ENCODE data around the gene CCNB1. TPM values are rescaled to one million over a fixed set of nuclear protein-coding genes. Genes with fewer than 3 reads are reported as not detected.
A peak's percentile ranks its signal among the peaks of the same experiment; 100 is the strongest.

Gene CCNB1
- total and polyA plus RNA-seq, 8 donors: 8.9 to 146 (median 70.2) TPM

DNA sequence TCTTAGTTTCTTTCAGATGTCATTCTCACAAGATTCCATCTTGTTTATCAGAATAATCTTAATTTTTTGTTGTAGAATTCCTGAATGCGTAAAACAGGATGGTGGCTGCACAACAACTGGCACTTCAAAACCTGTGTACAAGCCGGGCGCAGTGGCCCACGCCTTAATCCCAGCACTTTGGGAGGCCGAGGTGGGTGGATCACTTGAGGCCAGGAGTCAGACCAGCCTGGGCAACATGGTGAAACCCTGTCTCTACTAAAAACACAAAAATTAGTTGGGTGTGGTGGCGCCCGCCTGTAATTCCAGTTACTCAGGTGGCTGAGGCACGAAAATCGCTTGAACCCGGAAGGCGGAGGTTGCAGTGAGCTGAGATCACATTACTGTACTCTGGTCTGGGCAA is 10.5 kb upstream of the CCNB1 start:
- Histone ChIP-seq H3K27me3 (no peaks in the 10 kb centered on the region), H3K4me3 (no peak overlapping the region), H3K36me3 (no peaks in the 10 kb centered on the region), H3K4me1 (no peaks in the 10 kb centered on the region), H3K9me3 (no peaks in the 10 kb centered on the region), H3K27ac (no peak overlapping the region)
- ATAC-seq (no peak), DNase-seq (no peak)
- intact Hi-C loops (cut with DNase I): no loop called here
- TF ChIP-seq, protein P1, sequence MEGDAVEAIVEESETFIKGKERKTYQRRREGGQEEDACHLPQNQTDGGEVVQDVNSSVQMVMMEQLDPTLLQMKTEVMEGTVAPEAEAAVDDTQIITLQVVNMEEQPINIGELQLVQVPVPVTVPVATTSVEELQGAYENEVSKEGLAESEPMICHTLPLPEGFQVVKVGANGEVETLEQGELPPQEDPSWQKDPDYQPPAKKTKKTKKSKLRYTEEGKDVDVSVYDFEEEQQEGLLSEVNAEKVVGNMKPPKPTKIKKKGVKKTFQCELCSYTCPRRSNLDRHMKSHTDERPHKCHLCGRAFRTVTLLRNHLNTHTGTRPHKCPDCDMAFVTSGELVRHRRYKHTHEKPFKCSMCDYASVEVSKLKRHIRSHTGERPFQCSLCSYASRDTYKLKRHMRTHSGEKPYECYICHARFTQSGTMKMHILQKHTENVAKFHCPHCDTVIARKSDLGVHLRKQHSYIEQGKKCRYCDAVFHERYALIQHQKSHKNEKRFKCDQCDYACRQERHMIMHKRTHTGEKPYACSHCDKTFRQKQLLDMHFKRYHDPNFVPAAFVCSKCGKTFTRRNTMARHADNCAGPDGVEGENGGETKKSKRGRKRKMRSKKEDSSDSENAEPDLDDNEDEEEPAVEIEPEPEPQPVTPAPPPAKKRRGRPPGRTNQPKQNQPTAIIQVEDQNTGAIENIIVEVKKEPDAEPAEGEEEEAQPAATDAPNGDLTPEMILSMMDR (IDR thresholded peaks at IDR 0.05): no peak

DNA sequence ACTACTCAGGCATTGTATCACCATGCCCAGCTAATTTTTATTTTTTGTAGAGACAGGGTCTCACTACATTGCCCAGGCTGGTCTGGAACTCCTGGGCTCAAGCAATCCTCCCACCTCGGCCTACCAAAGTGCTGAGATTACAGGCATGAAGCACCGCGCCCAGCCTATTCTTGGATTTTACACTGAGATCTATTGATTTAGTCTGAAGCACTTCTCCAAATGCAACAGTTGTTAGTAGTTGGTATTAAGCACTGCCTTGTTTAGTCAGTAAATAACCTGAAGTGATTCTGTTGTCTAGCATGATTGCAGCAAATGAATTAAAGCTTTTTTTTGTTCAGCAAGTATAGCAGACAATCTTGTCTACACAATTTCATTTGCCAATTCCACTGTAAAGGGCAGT is 8.9 kb upstream of the CCNB1 start:
- DNase-seq (no peak), ATAC-seq (peak; percentile 54)
- intact Hi-C loops (cut with DNase I): no loop called here
- TF ChIP-seq, protein P1 (IDR thresholded peaks at IDR 0.05): no peak
- H3K4me1 ChIP-seq: no peaks in the 10 kb centered on the region
- H3K36me3 ChIP-seq: no peaks in the 10 kb centered on the region
- no peaks in the 10 kb centered on the region for H3K9me3 ChIP-seq
- no peaks in the 10 kb centered on the region for H3K27me3 ChIP-seq
- no peak overlapping the region for H3K27ac ChIP-seq
- H3K4me3 ChIP-seq: no peak overlapping the region

DNA sequence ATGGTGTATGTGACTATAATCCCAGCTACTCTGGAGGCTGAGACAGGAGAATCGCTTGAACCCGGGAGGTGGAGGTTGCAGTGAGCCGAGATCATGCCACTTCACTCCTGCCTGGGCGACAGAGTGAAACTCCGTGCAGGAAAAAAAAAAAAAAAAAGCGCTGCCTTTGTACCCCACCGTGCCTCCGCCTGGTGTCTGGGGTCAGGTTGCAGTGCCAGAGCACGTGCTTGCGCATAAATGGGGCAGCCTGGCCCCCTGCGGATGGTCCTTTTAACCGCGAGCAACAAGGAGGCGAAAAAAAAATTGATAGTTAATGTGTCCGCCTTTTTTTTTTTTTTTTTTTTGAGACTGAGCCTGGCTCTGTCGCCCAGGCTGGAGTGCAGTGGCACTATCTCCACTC is 6.3 kb upstream of the CCNB1 start:
- H3K4me3 ChIP-seq: no peak overlapping the region
- TF ChIP-seq, protein P1 (IDR thresholded peaks at IDR 0.05): no peak
- H3K9me3 ChIP-seq: no peaks in the 10 kb centered on the region
- intact Hi-C loops (cut with DNase I): no loop called here
- no peak for DNase-seq
- H3K36me3 ChIP-seq: no peaks in the 10 kb centered on the region
- ATAC-seq: no peak
- no peaks in the 10 kb centered on the region for H3K27me3 ChIP-seq
- H3K27ac ChIP-seq: no peak overlapping the region
- H3K4me1 ChIP-seq: no peaks in the 10 kb centered on the region

DNA sequence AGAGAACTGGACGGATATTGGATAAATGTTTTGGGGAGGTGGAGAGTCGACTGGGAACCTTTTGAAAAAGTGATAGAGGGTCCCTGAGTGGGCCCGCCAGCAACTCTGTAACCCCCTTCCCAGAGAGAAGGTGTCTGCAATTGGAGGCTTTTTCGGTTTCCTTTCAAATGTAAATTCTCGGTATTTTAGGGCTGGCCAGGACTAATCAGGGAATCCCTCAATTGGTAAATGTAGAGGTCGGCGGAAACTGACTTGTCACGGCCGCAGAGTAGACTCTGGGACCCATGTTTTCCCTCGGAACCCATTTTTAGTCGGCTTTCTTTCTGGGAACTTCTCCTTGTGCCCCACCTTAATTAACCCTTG is 524 bp downstream of the CCNB1 start:
- peak overlapping the region in 1 of 2 donors; percentile 69 for H3K27ac ChIP-seq
- intact Hi-C loops (cut with DNase I): no loop called here
- TF ChIP-seq, protein P1 (IDR thresholded peaks at IDR 0.05): no peak
- no peaks in the 10 kb centered on the region for H3K27me3 ChIP-seq
- no peaks in the 10 kb centered on the region for H3K9me3 ChIP-seq
- peaks cover 0 to 17% of the 10 kb centered on the region in 2 donors for H3K4me1 ChIP-seq
- H3K4me3 ChIP-seq: peak overlapping the region; percentile 63 to 82
- ATAC-seq (peak; percentile 7), DNase-seq (no peak)
- peaks cover 0 to 10% of the 10 kb centered on the region in 2 donors for H3K36me3 ChIP-seq

DNA sequence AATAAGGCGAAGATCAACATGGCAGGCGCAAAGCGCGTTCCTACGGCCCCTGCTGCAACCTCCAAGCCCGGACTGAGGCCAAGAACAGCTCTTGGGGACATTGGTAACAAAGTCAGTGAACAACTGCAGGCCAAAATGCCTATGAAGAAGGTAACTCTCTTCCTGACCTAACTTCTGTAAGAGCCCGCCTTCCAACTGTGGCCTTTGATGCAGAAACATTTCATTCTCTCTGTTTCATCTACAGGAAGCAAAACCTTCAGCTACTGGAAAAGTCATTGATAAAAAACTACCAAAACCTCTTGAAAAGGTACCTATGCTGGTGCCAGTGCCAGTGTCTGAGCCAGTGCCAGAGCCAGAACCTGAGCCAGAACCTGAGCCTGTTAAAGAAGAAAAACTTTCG is 979 bp downstream of the CCNB1 start:
- Histone ChIP-seq H3K27ac (no peak overlapping the region), H3K36me3 (peaks cover 0 to 12% of the 10 kb centered on the region in 2 donors), H3K4me3 (peak overlapping the region; percentile 63 to 82), H3K27me3 (no peaks in the 10 kb centered on the region), H3K4me1 (peaks cover 0 to 17% of the 10 kb centered on the region in 2 donors), H3K9me3 (no peaks in the 10 kb centered on the region)
- ATAC-seq (no peak), DNase-seq (no peak)
- TF ChIP-seq, protein P1 (IDR thresholded peaks at IDR 0.05): no peak
- intact Hi-C loops (cut with DNase I): no loop called here

All from left lung (tissue), 10 donors.